C1 segment of cervical spinal cord (tissue), 14 donors: Measurements from ENCODE around the gene KXD1.
"Not testable (repeated sequence)": the region's sequence is repeated elsewhere in the genome, so short reads cannot be mapped to it uniquely, and the experiment has no call there.

Experiments
- DNase-seq, 14 donors: peaks; one replicate each; lab custom pipeline; 2025; lab: John Stamatoyannopoulos, UW

KXD1 gene

GRCh38 chr19:18577365-18577914 is 19.8 kb downstream of the KXD1 start:
- DNase-seq, result no peak

GRCh38 chr19:18580311-18580710 is 22.6 kb downstream of the KXD1 start:
- DNase-seq, result no peak

GRCh38 chr19:18586306-18586705 is 28.6 kb downstream of the KXD1 start:
- peak in 1 of 14 donors; percentile 11 for DNase-seq

GRCh38 chr19:18587561-18587960 is 29.9 kb downstream of the KXD1 start:
- DNase-seq, result no peak

- peak in 1 of 14 donors; percentile 29 for DNase-seq
These were observed 30.4 kb downstream of the KXD1 start for GRCh38 chr19:18587962-18588610.

GRCh38 chr19:18588611-18589379 is 31.1 kb downstream of the KXD1 start, which contains the start of gene REX1BD:
Gene REX1BD, plus strand, starts transcription at chr19:18588798. Its CDS starts 4 bp downstream, at chr19:18588802.
- peak in 13 of 14 donors; percentile 29 to 87 (median 74) for DNase-seq

GRCh38 chr19:18589380-18590272 is 32.0 kb downstream of the KXD1 start:
- peak in 4 of 14 donors; percentile 41 to 52 (median 50) for DNase-seq

GRCh38 chr19:18590273-18591272 is 32.9 kb downstream of the KXD1 start:
- peak in 12 of 14 donors; percentile 34 to 94 (median 55) for DNase-seq

GRCh38 chr19:18591735-18592385 is 34.2 kb downstream of the KXD1 start:
- no peak for DNase-seq

GRCh38 chr19:18592732-18593131 is 35.1 kb downstream of the KXD1 start:
- DNase-seq, result not testable (repeated sequence)

- peak in 1 of 14 donors; percentile 30 for DNase-seq
These were observed 35.9 kb downstream of the KXD1 start for GRCh38 chr19:18593367-18594095.

GRCh38 chr19:18594096-18594823 is 36.6 kb downstream of the KXD1 start:
- peak in 9 of 14 donors; percentile 8 to 71 (median 37) for DNase-seq

- DNase-seq, result no peak
These were observed 37.2 kb downstream of the KXD1 start for GRCh38 chr19:18594824-18595373.

- DNase-seq, result no peak
These were observed 37.8 kb downstream of the KXD1 start for GRCh38 chr19:18595475-18595874.

- peak in 1 of 14 donors; percentile 6 for DNase-seq
These were observed 39.1 kb downstream of the KXD1 start for GRCh38 chr19:18596752-18597157.

- no peak for DNase-seq
These were observed 40.4 kb downstream of the KXD1 start for GRCh38 chr19:18597809-18598660.

- no peak for DNase-seq
These were observed 41.8 kb downstream of the KXD1 start for GRCh38 chr19:18599485-18599884.
